Right lobe of liver (tissue), 4 donors: ENCODE measurements around the gene ATAD3C.

ENCODE experiments used
- POLR2A ChIP-seq: fragments of 450-650 bp; IDR thresholded peaks from one replicate; pipeline ENCODE4 v1.6.1; 2017; ENCODE audit warnings: antibody characterized with exemption, mild to moderate bottlenecking
- TF ChIP-seq, protein P1 (sequence below), 4 donors: fragments of 200-600 bp in 3 of 4; fragments of 450-650 bp in 1 of 4; IDR thresholded peaks; one replicate each; pipeline versions ENCODE4 v1.5.1 to v1.8.0; 2016 to 2022; ENCODE audit warnings: antibody characterized with exemption in 4 of 4, mild to moderate bottlenecking in 2 of 4
- donor health status: DM: no; HTN: no; CAD: no.
- donor health status: DM: no; HTN: no; CAD: no.
- donor health status: DM: no; HTN: yes; CAD: no.

DNA sequence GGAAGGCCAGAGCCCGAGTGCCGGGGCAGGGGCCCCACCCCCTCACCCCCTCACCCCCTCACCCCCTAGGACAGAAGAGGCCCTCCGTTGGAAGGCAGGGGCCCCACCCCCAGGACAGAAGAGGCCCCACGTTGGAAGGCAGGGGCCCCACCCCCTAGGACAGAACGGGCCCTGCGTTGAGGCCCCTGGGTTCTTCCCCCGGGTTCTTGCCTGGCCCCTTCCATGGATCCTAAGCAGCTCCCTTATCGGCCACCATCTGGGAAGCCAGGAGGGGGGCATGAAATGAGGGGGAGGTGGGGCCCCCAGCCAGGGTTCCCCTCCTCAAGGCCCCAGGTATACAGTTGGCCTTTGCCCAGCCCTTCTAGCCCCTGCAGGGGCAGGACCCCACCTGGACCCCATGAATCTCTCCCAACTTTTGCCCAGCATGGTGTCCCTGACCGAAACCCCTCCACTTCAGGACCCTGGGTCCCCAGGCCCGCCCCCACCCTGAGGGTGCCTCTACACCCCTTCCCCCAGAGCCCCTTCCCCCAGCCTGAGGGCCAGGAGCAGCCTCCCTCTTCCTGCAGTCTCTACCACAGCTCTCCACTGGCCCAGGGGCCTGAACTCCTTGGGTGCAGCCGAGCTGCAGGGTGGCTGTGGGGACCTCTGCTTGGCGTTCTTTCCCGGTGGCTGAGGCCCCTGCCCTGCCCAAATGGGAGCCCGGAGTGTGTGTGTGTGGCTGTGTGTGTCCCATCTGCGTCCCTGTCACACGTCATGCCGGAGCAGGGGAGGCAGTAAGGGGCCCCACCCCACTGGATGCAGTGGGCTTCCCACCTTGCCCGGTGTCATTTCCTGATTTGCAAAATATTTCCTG, 18.3 kb upstream of the ATAD3C start:
- TF ChIP-seq, protein P1, sequence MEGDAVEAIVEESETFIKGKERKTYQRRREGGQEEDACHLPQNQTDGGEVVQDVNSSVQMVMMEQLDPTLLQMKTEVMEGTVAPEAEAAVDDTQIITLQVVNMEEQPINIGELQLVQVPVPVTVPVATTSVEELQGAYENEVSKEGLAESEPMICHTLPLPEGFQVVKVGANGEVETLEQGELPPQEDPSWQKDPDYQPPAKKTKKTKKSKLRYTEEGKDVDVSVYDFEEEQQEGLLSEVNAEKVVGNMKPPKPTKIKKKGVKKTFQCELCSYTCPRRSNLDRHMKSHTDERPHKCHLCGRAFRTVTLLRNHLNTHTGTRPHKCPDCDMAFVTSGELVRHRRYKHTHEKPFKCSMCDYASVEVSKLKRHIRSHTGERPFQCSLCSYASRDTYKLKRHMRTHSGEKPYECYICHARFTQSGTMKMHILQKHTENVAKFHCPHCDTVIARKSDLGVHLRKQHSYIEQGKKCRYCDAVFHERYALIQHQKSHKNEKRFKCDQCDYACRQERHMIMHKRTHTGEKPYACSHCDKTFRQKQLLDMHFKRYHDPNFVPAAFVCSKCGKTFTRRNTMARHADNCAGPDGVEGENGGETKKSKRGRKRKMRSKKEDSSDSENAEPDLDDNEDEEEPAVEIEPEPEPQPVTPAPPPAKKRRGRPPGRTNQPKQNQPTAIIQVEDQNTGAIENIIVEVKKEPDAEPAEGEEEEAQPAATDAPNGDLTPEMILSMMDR (IDR thresholded peaks at IDR 0.05): no peak
- no peak for TF ChIP-seq POLR2A
